Thyroid gland (tissue), 4 donors: Measurements from ENCODE around the gene RASAL3.

Experiments used
- POLR2A ChIP-seq, 2 donors: fragments of 450-650 bp; IDR thresholded peaks; one replicate each; pipeline ENCODE4 v1.6.1; 2017; ENCODE audit warnings: antibody characterized with exemption in 2 of 2, mild to moderate bottlenecking in 2 of 2, moderate library complexity in 1 of 2
- TF ChIP-seq, protein P1 (sequence below), 6 experiments: fragments of 200-600 bp in 3 of 6; fragments of 450-650 bp in 3 of 6; sonication (generic) in 3 of 6; IDR thresholded peaks; one replicate each; pipeline ENCODE4 v1.5.1; 2016 to 2019; ENCODE audit warnings: antibody characterized with exemption in 6 of 6, mild to moderate bottlenecking in 2 of 6, inconsistent platforms in 1 of 6, moderate library complexity in 1 of 6

DNA sequence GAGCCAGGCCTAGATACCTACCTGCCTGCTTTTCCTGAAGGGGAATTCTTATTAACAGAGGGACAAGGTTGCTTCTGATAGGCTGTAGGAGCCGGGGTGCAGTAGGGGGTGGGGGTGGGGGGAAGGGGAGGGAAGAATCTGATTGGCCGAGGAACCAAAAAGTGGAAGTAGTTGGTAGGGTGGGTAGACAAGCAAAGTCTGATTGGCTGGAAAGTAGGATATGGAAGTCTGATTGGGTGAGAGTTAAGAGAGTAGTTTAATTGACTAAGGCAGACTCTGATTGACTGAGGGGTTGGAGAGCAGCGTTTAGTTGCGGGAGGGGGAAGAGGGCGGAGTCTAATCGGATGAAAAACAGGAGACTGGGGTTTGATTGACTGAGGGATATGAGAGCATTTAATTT, 34.6 kb upstream of the RASAL3 start:
- TF ChIP-seq, protein P1, sequence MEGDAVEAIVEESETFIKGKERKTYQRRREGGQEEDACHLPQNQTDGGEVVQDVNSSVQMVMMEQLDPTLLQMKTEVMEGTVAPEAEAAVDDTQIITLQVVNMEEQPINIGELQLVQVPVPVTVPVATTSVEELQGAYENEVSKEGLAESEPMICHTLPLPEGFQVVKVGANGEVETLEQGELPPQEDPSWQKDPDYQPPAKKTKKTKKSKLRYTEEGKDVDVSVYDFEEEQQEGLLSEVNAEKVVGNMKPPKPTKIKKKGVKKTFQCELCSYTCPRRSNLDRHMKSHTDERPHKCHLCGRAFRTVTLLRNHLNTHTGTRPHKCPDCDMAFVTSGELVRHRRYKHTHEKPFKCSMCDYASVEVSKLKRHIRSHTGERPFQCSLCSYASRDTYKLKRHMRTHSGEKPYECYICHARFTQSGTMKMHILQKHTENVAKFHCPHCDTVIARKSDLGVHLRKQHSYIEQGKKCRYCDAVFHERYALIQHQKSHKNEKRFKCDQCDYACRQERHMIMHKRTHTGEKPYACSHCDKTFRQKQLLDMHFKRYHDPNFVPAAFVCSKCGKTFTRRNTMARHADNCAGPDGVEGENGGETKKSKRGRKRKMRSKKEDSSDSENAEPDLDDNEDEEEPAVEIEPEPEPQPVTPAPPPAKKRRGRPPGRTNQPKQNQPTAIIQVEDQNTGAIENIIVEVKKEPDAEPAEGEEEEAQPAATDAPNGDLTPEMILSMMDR (IDR thresholded peaks at IDR 0.05), result no peak
- no peak for TF ChIP-seq POLR2A (IDR thresholded peaks at IDR 0.05)
